Activated naive CD4-positive, alpha-beta T cell (primary cell): Measurements from ENCODE around the gene MED16.
"Not testable (repeated sequence)": the region's sequence is repeated elsewhere in the genome, so short reads cannot be mapped to it uniquely, and the experiment has no call there.

Experiments
- DNase-seq, 4 experiments: peaks; one replicate each; lab custom pipeline; 2025; lab: John Stamatoyannopoulos, UW

Gene MED16

GRCh38 chr19:854549-854948, 38.4 kb downstream of the MED16 start:
- DNase-seq, result no peak

GRCh38 chr19:853614-854220, 39.3 kb downstream of the MED16 start:
- not testable (repeated sequence) for DNase-seq

GRCh38 chr19:853014-853585, 39.9 kb downstream of the MED16 start:
- DNase-seq, result no peak

- no peak for DNase-seq
These were observed 40.6 kb downstream of the MED16 start, which contains the start of gene ELANE for GRCh38 chr19:852136-853013. ELANE (plus strand) TSS chr19:852303; CDS start chr19:852329, 26 bp downstream.

- DNase-seq, result no peak
These were observed 42.0 kb downstream of the MED16 start for GRCh38 chr19:850979-851335.

GRCh38 chr19:850221-850978, 42.6 kb downstream of the MED16 start:
- no peak for DNase-seq

- not testable (repeated sequence) for DNase-seq
These were observed 43.8 kb downstream of the MED16 start for GRCh38 chr19:849195-849594.

- no peak for DNase-seq
These were observed 44.5 kb downstream of the MED16 start for GRCh38 chr19:848386-848921.

- DNase-seq, result no peak
These were observed 47.1 kb downstream of the MED16 start for GRCh38 chr19:845707-846521.

- no peak for DNase-seq
These were observed 48.4 kb downstream of the MED16 start for GRCh38 chr19:844546-844971.

GRCh38 chr19:843836-844545, 49.0 kb downstream of the MED16 start:
- no peak for DNase-seq

GRCh38 chr19:843180-843835, 49.7 kb downstream of the MED16 start:
- no peak for DNase-seq

- DNase-seq, result not testable (repeated sequence)
These were observed 50.2 kb downstream of the MED16 start for GRCh38 chr19:842802-843179.

GRCh38 chr19:840519-841206, 52.3 kb downstream of the MED16 start, which contains the start of gene PRTN3:
PRTN3 (plus strand) TSS chr19:840999; CDS start chr19:841009, 10 bp downstream.
- no peak for DNase-seq

GRCh38 chr19:835210-835810, 57.7 kb downstream of the MED16 start:
- DNase-seq, result no peak

- no peak for DNase-seq
These were observed 58.8 kb downstream of the MED16 start for GRCh38 chr19:834216-834615.

GRCh38 chr19:831407-832369, 61.3 kb downstream of the MED16 start:
- no peak for DNase-seq
